IMR-90 (cell line): ENCODE results near the gene RAPGEF1.

Source experiments
- CEBPB ChIP-seq: IDR thresholded peaks from 2 replicates; pipeline ENCODE4 v1.6.1; 2012; ENCODE audit warnings: low read depth, low read length, improper control_type of control experiment
- FOS ChIP-seq: fragments of 150-350 bp; IDR thresholded peaks from 2 replicates; pipeline ENCODE4 v1.6.1; 2016; ENCODE audit warnings: low read depth, low read length
- NFE2L2 ChIP-seq: fragments of 150-350 bp; IDR thresholded peaks from 2 replicates; pipeline ENCODE4 v1.6.1; 2016; ENCODE audit warnings: low read depth, mild to moderate bottlenecking, low read length
- POLR2A ChIP-seq: IDR thresholded peaks from 2 replicates; pipeline ENCODE4 v1.6.1; 2012; ENCODE audit warnings: mild to moderate bottlenecking, low read depth, low read length
- RAD21 ChIP-seq: IDR thresholded peaks from 2 replicates; pipeline ENCODE4 v1.6.1; 2012; ENCODE audit warnings: low read length, improper control_type of control experiment
- RCOR1 ChIP-seq: IDR thresholded peaks from 2 replicates; pipeline ENCODE4 v1.6.1; 2012; ENCODE audit warnings: mild to moderate bottlenecking, low read length, improper control_type of control experiment; ENCODE audit not compliant: insufficient replicate concordance
- RFX5 ChIP-seq: IDR thresholded peaks from 2 replicates; pipeline ENCODE4 v1.8.0; 2012; ENCODE audit warnings: low read depth, mild to moderate bottlenecking, low read length, moderate library complexity
- TF ChIP-seq, protein P1 (sequence below): conservative IDR thresholded peaks from 2 replicates; pipeline ENCODE4 v1.5.1; 2012; ENCODE audit warnings: mild to moderate bottlenecking, low read depth, low read length, improper control_type of control experiment
- TF ChIP-seq, protein P2 (sequence below): fragments of 150-350 bp; IDR thresholded peaks from 2 replicates; pipeline ENCODE4 v1.6.1; 2016; ENCODE audit warnings: low read depth, mild to moderate bottlenecking, low read length, moderate library complexity, borderline replicate concordance

DNA sequence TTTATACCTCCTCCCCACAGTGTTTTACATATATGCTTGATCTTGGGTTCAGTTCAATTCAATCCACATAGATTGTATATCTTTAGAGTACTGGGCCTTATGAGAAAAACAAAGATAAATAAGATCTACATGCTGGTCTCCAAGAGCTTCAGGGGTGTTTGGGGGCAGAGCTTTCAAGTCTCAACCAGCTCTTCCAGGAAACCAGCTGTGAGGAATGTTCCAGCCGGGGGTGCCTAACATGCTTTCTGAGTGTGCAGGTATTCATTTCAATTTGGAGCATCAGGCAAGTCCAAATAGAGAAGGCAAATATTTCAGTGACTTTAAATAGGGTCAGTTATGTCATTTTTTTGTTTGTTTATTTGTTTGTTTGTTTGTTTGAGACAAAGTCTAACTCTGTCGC lies 5.7 kb upstream of the RAPGEF1 start:
- TF ChIP-seq, protein P1, sequence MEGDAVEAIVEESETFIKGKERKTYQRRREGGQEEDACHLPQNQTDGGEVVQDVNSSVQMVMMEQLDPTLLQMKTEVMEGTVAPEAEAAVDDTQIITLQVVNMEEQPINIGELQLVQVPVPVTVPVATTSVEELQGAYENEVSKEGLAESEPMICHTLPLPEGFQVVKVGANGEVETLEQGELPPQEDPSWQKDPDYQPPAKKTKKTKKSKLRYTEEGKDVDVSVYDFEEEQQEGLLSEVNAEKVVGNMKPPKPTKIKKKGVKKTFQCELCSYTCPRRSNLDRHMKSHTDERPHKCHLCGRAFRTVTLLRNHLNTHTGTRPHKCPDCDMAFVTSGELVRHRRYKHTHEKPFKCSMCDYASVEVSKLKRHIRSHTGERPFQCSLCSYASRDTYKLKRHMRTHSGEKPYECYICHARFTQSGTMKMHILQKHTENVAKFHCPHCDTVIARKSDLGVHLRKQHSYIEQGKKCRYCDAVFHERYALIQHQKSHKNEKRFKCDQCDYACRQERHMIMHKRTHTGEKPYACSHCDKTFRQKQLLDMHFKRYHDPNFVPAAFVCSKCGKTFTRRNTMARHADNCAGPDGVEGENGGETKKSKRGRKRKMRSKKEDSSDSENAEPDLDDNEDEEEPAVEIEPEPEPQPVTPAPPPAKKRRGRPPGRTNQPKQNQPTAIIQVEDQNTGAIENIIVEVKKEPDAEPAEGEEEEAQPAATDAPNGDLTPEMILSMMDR, result no peak
- no peak for TF ChIP-seq RCOR1
- no peak for TF ChIP-seq POLR2A
- no peak for TF ChIP-seq CEBPB
- TF ChIP-seq FOS, result no peak
- TF ChIP-seq RFX5, result no peak
- TF ChIP-seq NFE2L2, result no peak
- no peak for TF ChIP-seq RAD21
- TF ChIP-seq, protein P2, sequence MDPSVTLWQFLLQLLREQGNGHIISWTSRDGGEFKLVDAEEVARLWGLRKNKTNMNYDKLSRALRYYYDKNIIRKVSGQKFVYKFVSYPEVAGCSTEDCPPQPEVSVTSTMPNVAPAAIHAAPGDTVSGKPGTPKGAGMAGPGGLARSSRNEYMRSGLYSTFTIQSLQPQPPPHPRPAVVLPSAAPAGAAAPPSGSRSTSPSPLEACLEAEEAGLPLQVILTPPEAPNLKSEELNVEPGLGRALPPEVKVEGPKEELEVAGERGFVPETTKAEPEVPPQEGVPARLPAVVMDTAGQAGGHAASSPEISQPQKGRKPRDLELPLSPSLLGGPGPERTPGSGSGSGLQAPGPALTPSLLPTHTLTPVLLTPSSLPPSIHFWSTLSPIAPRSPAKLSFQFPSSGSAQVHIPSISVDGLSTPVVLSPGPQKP, result no peak
